Stimulated activated CD4-positive, alpha-beta T cell treated with anti-CD3 and anti-CD28 coated beads, Interleukin-4, amount 100 ng/mL, for 4 hours (primary cell): Measurements from ENCODE around the gene FGR.

Source experiments
- DNase-seq, 2 experiments: peaks; one replicate each; pipeline ENCODE4 v3.0.0-alpha.2; 2020

FGR gene

DNA sequence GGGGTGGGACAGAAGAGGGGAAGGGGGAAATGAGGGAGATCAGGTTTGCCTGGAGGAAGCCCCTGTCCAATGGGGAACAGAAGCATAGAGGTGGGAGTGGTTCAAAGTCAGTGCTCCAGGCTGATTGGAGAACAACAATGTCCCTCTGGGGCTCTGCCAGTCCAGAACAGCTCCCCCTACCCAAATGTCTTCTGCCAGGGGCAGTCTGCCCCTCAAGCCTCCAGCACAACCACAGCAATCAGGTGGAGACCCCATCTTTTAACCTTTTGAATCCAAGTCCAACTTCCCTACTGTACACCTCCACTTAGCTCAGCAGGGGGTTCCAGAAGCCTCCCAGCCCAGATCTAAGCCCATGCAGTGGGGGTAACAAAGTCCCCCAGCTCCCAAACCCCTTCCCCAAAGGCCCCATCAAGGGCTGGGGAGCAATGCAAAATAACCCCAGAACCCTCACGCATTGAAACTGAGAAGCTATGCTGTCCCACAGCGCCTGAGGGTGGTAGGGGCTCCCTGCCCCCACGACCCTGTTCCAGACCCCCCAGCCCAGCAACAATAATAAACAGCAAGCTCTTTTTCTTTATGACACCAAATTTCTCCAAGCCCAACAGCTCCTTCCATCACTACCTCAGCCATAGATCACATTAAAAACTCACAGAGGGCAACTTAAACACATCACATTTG lies 34.3 kb downstream of the FGR start:
- DNase-seq = no peak

DNA sequence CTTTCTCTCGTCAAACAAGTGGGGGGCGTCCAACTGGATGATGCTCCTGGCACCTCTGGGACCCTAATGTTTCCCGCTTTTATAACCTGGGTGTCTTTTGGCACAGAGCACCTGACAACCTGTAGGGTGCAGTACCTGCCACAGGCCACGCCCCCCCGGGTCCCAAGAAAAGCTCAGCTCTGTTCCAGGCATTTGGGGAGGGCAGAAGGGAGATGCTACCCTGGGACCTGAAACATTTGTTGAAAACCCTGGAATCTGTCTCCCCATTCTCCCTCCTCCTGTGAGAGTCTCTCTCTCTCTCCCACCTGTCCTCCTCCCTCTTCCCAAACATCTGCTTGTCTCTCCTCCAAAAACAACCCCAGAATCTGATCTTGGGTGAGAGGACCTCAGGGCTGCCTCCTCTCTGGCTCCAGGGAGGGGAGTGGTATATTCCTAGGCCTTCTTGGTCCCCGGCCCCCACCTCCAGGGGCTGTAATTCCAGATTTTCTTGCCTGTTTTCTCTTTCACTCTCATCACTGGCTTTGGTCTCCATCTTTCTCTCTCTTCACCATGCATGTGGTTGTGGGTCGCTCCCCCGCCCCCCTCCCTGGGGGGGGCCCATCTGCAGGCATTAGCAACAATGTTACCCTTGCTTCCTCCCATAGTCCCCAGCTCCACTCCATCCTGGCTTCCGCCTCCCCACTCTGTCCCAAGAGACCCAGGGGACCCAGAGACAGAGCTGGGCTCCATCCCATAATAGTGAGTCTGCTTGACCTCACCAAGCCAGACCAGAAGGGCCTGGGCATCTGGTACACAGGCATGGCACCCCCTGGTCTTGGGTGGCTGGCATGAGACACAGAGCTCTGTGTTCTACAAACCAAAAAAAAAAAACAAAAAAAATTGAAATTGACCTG lies 35.1 kb downstream of the FGR start:
- no peak for DNase-seq

DNA sequence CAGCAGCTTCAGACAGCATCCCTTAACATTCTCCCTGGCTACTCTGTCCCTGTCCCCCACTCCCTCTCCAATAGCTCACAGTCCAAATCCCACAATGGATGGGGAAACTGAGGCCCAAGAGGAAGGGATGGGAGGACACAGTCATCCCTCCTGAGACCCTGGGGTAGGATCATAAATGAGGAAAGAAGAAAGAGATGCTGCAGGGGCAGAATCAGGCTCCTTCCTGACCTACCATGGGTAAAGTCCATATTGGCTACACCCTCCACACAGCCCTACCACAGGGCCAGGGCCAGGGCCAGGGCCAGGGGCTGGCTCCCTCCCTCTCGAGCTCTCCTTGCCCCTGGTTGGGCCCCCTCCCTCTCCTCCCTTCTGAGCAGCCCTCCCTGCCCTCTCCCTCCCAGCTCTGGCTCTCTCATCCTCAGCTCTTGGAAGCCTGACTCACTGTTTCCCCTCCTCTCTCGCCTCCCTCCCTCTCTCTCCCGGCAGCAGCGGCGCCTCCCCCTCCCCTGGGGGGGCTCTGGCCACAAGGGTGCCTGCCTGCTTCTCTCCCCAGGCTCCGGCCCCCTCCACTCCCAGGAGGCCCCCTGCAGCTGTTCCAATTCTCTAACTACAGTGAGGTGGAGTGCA lies 36.0 kb downstream of the FGR start:
- DNase-seq = peak; percentile 52 to 77

DNA sequence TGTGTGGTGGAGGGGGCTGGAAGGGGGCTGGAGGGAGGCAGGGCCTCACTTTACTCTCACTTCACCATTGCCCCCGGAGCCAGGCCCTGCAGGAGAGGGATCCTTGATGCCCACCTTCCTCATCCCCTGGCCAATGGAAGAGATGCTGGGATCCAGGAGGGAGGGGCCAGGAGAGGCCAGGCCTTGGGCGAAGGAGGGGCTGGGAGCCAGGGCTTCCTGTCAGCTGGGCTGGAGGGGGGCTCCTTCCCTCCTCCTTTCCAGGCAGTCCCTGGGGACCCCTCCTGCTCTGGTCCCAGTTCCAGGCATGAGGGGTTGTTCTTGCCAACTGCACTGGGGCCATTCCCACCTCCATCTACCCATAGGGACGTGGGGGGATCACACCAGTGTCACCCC lies 36.7 kb downstream of the FGR start:
- no peak for DNase-seq

DNA sequence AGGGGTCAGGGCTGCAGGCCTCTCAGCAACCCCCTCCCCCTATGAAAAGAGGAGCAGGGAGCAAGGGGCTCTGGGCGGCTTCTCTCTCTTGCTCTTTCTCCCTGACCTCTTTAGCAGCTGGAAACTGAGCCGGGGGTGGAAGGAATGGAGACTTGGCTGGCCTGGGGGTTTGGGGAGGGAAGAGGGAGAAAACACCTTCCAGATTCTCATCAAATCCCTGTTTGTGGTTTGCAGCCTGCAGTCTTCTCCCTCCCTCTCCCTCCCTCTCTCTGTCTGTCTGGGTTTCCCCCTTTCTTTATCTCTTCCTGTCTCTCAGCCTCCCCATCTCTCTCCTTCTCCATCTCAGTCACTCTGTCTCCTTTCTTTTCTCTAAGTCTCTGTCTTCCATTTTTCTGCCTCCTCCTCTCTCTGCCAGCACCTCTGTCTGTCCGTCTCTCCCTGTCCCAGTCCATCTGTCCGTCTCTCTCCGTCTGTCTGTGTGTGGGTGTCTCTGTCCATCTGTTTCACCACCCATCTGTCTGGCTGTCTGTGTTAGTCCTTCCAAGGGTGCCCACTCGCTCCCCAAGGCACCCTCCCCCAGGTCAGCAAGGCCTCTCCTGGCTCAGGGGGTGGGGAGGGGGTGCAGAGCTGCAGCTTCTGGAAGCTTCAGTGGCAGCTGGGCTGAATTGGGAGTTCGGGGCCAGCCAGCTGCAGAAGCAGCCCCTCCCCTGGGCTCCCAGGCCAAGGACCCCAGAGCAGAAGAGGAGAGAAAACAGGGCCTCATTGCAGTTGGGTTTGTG lies 37.3 kb downstream of the FGR start:
- DNase-seq = no peak

DNA sequence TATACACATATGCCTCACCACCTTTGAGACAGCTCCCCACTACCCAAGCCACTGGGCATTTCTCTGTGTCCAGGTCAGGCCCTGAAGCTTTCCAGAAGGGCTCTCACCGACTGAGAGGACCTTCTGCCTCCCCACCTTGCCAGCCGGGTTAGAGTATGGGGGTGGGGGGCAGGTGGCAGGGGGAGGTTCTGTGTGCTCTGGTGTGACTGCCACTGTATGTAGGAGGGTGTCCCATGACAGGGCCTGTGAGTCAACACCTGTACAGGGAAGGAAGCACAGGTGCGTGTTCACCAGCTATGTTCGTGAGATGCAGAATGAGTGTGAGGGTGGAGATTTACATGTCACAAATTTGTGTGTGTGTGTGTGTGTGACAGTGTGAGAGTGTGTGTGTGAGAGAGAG lies 38.0 kb downstream of the FGR start:
- DNase-seq = peak in 1 of 2 experiments; percentile 49

DNA sequence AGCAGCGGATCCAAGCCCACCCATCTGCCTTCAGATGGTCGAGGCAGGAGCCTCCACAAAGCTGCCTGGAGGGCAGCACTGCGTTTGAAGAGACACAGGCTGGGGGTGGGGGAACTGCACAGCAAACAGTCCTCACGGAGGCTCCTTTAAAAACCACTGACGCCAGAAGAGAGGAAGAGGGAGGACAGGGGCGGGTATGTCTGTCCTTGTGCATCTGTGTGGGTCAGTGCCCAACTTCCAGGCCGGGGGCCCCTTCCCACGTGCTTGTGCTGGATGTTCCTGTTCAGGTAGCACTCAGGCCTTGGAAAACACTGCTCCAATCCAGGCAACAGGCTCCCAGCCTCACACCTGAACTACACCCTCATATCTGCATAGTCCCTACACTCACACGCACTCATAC lies 38.7 kb downstream of the FGR start:
- DNase-seq = no peak

DNA sequence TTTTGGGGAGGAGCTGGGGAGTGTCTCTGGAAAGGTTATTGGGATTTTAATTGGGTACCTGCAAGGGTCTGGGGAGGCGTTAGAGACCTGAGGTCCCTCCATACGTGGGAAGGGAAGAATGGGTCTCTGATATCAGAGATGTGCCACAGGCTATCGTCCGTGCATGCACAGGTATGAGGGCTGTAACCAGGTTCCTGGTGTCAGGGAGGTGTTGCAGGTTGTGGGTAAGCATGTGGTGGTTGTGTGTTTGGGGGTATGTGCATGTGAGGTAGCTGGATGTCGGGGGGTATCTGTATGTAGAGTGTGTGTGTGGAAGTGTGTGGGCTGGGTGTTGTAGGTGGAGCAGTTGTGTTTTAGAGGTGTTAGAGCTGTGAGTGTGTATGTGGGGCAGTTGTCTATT lies 39.4 kb downstream of the FGR start:
- no peak for DNase-seq

DNA sequence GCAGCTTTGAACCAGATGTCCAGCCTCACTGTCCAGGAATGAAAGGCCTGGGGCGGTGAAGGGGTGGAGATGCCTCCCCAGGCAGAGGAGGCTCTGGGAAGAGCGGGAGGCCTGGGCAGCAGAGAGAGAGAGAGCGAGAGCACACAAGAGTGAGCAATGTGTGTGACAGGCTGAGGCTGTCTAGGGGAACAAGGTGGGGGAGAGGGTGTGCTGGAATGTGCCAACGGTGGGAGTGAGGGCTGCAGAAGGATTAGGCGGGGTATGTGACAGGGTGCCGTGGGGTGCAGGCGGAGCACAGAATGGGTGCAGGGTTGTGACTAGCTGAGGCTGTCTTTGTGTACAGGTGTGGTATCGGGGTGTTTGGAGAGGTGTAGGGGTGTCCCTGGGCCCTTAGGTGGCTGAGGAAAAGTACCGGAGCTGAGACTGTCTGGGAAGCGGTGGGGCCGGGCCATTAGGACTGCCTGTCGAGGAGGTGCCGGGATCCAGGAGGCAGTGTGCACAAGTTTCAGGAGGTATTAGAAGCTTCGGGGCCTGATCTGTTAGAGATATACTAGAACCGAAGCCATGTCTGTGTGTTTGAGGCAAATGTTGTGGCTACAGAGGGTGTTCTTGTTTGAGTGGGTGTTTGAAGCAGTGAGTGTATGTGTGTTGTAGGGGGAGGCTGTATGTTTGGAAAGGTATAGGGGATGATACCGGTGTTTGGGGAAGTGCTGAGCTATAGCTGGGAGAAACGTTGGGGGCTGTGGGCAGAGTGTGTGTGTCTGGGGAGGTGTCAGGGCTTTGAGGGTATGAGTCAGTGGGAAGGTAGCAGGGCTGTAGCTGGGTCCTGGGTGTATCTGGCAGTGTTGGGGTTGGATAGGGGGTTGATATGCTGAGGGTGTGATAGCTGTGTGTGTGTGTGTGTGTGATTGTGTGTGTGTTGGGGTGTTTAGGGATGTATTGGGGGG lies 40.1 kb downstream of the FGR start:
- DNase-seq = no peak

DNA sequence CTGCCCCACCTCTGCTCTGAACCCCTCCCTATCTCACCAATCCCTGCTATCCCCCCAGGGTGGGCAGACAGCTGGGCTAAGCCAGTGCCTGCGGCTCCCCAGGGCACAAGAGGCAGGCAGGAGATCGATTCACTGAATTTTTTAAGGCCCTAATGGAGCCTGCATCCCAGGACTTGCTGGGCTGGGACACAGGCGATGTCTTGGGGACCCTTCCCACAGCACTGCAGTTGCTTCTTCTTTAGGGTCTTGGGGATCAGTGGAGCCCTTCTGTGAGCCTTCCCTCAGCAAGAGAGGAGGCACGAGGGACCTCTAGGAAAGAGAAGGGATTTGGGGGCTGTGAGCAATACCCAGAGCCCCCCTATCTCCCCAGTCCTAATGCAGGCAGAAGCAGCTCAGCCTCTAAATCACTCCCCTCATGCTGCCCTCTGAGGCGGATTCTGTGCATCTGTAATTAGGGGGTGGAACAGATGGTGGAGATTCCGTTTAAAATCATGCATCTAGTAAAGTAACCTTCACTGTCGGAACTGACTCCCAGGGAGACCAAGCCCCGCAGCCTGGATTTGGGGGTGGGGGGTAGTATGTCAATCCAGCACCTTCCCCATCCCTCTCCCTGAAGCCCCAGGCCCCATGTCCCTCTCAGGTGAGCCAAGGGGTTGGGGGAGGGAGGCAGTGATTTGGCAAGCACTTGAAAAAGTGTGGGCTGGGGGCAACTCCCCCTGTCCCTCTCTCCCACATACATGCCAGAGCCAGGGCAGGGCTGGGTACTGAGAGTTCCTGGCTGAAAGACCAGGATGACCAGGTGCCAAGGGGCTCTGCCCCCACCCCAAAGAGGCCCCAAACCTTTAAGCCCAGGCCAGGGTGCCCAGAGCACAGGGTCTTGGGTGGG lies 41.1 kb downstream of the FGR start:
- no peak for DNase-seq

DNA sequence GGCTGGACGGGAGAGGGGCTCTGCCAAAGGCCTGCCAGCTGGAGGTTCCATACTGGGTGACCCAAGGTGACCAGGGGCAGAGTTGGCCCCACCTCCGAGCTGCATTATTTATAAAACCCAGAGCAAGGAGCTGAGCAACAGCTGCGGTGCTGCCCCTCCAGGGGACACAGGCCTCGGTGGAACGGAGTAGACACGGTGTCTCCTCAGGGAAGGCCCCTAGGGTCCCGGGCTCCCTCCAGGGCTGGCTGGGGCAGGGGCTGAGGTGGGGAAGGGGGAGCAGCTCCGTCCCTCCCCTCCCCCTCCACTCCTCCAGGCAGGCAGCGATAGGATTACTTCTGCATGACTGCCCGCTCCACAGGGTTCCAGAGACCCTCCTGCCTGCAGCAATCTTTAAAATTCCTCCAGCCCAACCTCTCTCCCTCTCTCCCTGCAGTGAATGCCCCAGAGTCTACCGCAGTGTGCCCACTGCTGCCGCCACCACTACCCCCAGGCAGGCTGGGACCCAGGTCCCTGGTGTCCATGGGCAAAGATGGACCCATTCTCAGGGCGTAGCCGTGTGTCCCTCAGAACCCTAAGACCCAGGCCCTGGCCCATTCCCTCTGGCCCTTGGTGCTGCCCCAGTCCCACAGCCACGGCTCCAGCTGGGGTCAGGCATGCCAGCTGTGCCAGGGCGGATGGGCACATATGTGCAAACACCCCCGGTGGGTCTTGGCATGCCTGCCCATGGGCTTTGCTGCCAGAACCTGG lies 41.9 kb downstream of the FGR start:
- DNase-seq = no peak

DNA sequence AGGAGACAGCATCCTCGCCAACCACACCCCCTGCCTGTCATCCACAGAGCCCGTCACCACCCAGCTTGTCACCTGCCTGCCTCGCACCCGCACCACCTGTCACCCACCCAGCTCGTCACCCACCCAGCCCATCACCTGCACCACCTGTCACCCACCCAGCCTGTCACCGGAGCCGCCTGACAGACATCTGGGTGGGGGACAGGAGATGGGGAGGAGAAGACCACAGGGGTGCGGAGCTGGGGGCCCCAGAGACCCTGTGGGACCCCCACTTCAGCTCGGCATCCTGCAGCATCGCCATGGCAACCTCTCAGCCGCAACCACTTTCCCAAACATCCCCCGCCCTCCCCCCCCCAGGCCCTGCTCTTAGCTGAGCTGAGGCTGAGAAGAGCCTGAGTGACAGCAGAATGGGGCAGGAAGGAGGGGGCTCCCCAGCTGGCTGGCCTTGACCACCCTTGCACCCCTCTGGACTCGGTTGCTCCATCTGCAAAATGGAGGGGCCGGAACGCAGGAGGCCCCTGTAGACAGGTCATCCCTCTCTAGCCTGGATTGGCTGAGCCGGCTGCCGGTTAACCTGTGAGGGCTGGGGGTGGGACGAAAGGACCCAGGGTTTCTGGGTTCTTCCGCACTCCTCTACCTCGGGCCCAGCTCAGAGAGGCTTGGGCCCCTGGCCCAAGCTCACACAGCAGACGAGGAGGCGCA lies 42.6 kb downstream of the FGR start:
- no peak for DNase-seq

DNA sequence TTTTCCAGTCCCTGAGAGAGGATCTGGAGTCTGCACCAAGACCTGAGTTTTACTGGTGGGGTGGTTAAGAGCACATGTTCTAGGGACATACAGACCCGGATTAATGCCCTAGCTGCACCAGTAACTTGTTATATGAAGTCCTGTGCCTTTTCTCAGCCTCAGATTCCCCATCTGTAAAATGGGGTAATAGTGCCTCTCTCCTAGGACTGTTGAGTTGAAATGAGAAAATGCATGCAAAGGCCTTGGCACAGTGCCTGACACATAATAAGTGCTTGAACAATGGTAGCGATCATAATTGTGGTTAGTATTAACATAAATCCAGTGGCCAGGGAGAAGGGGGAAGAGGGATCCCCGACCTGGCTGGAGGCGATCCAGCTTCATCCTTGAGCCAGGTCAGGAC lies 43.4 kb downstream of the FGR start:
- DNase-seq = no peak

DNA sequence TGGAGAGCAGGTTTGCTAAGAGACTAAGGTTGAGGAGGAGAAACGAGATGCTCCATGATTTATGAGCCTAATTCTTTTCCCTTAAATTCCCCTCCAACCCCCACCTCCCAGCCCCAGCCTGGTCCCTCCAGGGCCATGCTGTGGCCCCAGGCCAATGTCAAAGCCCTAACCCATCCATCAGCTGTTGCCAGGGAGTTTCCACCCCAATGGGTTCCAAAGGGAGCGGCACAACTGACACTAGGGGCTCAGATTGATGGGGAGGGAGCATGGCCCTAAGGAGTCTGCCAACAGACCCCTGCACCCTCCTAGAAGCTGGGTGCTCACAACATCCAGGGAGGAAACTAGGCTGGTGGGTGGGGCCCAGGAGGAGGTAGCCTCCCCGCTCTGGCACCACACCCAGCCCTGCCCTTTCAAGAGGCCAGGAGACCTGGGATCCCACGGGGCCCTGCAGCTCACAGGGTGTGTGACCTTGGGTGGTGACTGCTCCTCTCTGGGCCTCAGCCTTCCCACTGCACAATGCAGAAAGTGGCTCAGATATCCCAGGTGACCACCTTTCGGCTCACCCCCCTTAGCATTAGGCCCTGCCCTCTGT lies 44.0 kb downstream of the FGR start:
- no peak for DNase-seq

DNA sequence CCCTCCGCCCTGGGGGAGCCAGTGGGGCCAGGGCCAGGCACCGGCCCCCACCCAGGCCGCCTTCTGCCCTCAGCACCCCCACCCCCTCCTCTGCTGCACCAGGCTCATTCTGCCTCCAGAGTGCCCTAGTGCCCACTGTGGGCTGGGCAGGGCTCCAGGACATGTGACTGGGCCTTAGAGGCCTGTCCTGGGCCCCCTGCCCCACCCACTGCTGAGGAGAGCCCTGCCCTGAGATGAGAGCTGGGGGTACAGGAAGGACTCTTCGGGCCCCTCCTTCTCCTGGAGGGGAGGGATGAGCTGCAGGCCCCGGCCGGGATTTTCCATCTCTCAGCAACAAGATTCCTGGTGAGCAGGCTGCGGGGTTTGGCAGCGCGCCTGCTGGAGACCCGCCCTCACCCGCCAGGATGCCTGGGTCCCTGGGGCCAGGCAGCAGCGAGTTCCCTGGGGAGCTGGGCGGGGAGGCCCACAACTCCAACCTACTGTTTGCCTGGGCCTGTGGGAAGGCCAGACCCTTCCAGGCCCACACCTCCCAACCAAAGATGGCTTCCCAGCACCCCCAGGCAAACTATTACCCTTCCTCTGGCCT lies 45.1 kb downstream of the FGR start:
- no peak for DNase-seq

DNA sequence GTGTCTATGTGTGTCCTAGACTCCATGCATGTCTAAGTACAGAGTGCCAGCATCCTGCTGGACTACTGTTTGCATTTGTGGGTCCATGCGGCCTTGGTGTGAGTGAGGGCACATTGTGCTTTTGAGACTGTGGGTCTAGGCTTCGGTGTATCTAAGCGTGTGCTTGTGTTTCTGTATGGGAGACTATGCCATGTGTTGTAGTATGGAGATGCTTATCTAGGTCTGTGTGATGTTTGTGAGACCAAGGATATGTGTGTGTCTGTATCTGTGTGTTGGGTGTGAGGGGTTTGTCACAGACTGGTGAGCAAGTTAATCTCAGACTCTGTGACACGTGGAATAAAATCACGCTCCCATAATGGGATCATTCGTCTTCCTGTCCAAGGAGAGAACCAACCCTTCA lies 45.5 kb downstream of the FGR start:
- no peak for DNase-seq

DNA sequence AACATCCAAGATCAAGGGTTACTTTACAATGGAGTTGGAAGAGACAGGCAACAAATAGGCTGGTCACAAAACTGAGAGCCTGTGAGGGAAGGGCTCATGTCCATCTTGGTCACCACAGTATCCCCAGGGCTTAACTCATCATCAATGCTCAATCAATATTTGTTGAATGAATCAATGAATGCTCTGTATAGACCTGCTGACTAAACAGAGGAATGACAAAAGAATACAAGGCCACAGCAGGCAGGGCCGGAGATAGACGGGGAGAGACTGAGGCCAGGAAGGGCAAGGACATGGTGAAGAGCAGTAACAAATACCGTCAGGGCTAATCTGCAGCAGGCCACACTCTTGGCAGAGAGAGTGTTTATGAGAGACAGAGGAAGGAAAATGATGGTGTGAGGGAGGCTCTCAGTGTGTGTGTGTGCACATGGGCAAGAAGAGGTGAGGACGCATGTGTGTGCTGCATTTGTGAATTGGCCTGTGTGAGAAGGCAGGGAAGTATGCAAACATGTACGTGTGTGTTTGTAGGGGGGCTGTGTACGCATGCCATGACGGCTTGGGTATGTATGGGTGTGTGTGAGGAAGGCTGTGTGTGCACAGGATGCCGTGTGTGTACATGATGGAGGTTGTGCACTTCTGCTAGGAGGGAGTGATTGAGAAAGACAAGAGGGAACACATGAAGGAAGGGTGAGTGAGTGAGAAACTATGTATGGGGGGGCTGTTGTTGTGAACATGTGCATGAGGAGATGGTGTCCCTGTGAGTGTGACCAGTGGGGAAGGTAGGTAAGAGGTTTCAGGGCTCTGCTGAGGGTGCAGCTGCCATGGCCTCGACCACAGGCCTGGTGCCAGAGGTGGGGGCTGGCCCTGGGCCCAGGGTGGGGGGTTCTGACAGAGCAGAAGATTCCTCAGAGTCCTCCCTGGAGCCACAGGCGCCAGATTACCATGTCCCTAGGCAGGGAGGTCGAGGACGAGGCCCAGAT lies 46.4 kb downstream of the FGR start:
- DNase-seq = no peak
